SW480 (cell line): ENCODE results near the gene UXT.
A peak's percentile ranks its signal among the peaks of the same experiment; 100 is the strongest.

Source experiments
- DNase-seq: peaks from one replicate; pipeline ENCODE4 v3.0.0-alpha.2; 2016; ENCODE audit warnings: low spot score

UXT gene

DNA sequence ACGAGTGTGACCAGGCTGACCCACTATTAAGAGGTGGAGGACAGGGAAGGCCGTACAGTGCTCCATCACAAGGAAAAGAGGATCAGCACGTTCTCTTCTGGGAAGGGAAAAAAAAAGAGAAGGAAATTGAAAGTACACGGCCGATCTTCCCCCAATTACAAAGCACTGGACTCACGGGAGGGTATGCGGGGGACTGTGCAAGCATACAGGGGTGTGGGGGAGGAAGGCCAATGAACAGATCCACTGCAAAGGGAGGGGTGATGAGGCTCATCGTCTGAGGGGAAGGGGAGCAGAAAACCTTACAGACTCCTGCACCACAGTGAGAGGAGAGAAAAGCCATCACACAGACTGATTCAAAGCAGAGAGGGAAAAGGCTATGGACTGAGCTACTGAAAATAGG lies 9.7 kb downstream of the UXT start:
- DNase-seq, result no peak

DNA sequence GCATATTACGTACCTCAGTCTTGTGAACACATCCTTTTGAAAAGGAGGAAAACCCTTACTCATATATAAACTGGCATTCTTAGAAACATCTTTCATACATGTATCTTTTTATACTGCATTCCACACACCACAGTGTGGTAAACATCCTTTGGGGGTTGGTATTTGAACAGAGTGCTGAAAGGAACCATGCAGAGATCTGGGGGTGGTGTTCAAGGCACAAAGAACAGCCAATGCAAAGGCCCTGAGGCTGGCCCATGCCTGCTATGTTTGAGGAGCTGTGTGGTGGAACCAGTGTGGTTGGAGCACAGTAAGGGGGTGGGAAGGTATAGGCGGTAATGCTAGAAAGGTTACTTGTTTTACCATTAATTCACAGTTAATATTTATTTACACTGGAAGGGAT lies 10.6 kb downstream of the UXT start:
- DNase-seq, result no peak

DNA sequence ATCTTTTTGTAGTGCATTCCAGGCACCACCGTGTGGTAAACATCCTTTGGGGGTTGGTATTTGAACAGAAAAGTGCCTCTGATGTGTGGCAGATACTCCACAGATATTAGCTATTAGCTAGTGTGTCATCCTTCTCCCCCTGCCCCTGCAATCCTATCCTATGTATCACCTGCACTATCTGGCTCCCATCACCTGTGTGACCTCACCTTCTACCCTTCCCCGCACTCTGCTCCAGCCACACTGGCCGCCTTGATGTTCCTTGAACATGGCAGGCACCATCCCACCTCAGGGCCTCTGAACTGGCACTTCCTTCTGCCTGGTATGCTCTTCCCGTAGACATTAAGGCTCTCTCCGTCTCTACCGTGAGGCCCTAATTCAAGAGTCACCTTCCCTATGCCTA lies 12.3 kb downstream of the UXT start:
- no peak for DNase-seq

DNA sequence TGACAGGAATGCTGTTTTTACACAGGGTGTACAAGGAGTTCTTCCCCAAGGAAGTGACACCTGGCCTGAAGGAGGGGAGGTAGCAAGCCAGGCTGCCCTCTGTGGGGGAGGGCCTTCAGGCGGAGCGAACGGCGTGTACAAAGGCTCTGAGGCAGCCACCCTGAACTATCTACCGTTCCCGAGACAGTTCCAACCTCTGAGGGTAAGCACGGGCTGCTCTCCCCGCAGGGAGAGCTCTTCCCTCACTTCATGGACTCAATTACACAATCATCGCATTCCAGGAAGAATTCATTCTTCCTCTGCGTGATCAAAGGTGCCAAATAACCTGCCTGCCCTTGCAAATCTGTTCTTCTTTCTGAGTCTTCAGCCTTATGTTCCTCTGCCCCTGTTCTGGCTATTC lies 13.4 kb downstream of the UXT start:
- DNase-seq, result no peak

DNA sequence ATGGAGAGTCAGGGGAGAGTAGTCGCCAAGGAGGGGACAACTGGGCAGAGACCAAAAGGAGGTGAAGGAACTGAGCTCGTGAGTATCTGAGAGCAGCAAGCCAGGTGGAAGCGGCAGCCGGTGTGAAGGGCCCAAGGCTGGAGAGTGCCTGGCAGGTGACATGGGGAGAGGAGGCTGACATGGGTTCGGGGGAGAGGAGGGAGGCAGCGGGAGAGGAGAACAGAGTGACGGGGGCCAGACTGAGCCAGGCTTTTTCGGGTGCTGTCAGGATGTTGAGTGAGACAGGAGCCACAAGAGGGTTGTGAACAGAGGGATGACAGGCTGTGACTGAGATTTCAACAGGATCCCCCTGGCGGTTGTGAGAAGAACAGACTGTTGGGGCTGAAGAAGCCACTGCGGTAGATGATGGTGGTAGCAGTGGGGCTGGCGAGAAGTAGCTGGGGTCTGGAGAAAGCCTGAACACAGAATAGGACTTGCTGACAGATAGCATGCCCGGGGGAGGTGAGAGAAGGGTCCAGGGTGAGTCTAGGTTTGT lies 14.4 kb downstream of the UXT start:
- no peak for DNase-seq

DNA sequence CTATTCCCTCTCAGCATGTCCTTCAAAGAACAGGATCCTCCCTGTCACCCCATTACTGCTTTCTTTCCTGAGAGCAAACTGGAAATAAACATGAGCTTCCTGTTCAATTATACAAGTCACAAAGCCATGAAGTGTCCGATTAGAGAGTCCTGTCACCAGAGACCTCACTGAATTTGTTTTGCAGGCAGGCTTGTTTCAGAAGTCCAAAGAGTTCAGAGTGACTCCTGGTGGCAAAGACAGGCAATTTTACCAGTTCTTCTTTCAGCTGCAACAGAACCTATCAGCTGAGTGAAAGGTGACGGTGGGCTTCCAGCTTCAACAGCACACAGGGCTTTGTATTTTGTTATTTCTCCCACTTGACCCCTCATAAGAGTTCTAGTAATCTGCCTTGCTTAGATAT lies 15.1 kb downstream of the UXT start:
- DNase-seq, result no peak

DNA sequence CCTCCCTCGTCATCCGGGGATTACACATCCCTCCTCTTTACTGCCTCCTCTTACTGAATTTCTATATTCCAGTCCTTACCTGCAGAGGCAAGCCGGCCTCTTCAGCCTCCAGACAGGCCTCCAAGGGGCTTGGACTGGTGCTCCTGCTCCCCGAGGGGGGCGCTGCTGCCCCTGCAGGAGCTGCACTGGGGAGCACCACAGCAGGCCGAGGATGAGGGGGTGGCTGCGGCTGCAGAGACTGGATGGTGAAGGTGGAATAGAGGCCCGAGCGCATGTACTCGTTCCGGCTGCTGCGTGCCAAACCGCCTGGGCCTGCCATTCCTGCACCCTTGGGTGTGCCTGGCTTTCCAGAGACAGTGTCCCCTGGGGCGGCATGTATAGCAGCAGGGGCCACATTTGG lies 20.2 kb downstream of the UXT start:
- no peak for DNase-seq

DNA sequence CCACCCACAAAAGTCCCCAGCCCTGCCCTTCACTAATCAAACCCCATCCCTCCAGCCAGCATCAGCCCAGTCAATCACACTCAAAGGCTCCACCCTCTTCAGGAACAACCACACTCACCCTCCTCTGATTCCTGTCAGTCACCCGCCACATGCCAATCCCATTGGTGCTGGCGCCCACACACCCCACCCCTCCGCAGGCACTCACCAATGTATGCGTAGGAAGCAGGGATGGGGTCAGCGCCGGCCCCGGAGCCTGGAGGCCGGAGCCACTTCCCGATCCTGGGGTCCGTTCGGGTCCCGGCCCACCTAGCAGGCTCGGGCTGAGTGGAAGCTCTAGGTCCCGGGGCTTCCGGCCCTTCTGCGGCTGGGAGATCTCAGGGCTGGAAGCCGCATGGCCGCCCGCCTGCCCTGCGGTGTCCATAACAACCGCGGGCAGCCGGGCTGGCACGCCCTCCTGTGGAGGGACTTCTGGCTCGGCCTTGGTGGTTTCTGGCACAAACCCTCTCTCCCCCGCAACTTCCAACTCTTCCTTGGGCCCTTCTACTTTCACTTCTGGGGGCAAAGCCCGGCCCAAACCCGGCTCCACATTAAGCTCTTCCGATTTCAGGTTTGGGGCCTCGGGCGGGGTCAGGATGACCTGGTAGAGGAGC lies 21.3 kb downstream of the UXT start:
- DNase-seq, result no peak

DNA sequence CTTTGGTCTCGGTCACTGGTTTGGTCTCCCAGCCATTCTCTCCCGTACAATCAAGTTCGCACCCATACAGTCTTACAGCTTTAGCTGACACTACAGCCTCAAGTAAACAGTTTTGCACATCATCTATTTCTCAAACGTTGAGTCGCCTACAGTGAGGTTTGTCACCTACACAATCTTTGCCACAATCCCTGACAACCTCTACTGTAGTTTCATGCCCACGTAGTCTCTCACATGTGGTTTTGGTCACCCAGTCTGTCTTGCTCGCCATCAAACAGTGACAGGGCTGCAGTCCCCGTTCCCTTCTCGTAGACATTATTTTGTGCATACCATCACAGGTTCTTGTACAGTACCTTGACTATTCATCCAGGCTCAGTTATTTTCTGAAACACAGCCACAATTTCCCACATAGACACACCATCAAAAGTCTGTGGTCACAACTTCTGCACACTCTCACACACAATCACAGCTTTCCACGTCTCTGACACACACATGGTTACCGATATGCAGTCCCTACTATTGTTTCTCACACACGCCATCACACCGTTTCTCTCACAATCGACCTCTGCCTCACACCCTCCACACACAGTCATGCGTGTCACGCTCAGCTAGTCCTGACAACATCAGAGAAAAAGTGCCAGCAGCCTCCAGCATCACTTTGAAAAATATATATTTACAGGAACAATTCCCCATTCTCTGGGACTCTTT lies 24.0 kb downstream of the UXT start:
- no peak for DNase-seq

DNA sequence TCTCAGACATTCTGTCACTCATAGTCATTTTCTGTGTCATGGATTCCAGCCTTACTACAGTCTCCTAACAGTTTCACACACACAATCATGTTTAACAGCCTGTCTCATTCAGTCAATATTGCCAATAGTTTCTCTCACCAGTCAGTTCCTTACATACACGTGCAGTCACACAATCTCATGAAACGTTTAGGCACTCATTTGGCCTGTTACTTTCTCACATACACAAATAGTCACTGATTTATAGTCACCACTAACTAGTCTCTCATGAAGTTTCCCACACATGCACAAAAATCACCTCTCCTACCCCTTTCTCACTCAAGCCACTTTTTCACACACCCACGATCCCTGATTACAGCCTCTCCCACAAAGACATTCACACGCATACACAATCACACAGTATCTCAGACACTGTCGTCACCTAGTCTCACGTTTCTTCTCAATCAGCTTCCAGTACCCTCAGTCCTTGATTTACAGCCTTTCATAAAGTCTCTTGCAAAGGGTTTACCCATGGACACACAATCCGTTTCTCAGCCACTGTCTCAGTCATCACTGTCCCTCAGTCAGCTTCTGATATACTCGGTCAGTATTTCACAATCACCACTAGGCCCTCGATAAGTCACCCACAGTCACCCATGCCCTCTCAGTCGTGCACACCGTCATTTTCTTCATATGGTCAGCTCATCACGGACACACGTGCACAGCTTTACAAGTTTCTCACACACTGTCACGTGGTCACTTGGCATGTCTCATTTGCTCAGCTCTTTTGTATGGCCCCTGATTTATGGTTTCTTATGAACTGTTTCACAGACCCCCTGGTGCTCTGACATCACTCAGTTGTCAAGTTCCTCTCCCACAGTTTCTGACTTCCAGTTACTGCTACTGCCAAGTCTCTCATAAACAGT lies 25.0 kb downstream of the UXT start:
- DNase-seq, result no peak

DNA sequence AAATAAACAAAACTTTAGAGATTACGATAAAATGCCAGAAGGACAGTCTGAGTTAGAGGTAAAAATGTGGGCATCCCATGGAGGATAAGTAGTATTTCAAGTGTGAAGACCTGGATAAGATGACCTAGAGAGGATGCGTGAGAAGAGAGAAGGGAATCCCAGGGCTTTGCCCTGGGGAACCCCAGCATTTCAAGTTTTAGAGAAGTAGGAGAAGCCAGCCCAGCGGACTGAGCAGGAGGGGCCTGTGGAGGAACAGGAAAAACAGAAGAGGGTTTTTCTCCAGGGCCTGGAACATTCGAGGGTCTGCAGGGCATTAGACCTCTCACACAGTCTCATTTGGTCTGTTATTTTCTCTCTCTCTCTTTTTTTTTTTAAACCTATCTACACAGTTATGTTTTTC lies 26.3 kb downstream of the UXT start:
- DNase-seq, result no peak

DNA sequence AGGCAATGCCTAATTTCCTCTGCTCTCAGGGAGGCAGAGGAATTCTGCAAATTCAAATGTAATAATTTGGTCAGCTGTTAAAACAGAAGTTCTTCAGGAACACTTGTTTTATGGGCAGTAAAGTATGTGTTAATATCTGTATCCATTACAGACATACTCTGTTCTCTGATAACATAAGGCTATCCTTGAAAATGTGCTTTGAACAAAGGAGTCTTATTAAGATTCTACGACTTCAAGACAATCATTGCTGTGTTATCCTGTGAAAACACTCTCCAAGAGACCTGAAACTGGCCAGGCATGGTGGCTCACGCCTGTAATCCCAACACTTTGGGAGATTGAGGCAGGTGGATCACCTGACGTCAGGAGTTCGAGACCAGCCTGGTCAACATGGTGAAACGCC lies 27.3 kb downstream of the UXT start:
- DNase-seq, result no peak

DNA sequence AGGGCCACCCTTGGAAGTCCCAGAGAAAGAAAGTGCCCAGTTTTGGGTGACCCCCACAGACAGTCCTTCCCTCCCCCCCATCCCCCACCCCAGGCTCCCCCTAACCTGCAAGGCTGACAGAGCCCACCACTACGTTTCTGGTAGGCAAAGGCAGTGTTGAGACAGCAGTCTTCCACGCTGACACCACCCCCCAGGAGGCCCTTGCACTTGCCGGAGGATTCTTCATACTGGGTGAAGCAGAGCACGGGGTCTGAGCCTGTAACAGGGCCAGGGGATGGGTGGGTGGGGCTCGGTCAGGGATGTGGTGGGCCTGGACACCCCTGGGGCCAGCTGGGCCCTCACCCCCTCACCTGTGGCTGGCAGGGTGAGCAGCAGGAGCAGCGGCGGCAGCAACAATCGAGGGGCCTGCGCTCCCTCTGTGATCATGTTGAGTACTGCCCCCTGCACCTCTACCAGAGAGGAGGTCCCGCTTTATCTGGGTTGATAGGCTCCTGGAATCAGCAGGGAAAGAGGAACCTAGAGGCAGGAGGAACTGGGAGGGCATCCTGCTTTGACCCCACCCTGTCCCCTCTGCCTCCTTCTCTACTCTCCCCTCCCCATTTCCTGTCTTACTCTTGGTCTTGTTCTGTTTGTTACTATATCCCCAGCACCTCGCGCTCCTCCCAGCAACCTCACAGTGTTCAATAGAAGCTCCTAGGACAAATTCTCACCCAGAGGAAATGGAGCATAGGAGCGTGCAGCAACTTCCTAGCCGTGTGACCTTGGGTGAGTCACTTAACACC lies 29.4 kb downstream of the UXT start, which contains the start of gene CFP:
CFP (minus strand) TSS at position 512 of the 782 bp plus-strand sequence; CDS start at position 426, 86 bp downstream.
- no peak for DNase-seq

DNA sequence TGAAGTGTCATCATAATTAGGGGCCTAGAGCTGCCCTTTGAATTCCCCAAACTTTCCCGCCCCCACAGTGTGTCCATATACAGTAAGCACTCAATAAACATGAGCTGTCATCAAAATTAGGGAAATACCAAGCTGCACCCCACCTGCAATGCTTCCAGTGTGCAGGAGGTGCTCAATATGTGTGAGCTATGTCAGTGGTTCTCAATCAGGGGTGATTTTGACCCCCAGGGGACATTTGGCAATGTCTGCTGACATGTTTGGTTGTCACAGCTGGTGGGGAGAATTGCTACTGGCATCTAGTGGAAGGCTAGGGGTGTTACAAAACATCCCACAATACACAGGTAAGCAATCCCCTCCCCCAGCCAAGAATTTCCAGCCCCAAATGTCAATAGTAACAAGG lies 30.0 kb downstream of the UXT start:
- peak; percentile 31 for DNase-seq

DNA sequence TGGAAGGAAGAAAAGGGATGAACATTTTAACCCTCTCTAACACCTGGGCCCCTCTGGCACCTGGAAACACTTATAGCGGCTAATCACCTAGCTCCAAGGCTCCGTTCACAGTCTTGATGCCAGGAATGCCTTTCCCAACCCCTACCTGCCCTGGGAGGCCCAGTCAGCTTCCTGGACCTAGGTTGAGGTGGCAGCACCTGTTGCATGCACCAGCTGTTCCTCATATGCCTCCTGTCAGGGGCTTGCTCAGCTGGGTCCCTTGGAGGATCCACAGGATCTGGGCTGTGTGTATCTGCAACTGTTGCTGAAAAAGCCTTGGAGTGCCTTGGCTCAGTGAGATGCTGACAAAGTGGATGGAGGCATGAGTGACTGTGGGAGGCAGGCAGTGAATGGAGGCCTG lies 33.6 kb downstream of the UXT start:
- no peak for DNase-seq

DNA sequence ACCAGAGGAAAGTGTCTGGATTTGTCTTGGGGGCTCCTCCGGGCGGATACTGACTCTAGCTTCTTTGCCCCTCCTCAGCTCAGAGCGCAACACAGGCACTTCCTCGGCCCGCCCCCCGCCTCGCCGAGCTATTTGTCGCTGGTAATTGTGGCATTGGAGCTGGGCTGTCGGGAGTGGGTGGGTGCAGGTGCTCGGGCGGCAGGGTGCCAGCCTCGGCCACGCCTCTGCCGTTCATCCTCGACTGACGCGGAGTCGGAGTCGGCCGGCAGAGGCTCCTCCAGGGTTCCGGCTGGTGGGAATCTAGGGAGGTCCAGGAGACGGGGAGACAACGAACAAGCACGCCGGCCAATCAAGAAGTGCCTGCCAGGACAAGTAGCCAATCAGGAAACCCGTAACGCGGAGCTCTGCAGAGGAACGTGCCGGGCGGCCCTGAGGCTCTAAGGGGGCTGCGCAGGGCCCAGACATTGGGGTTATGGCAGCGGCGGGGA lies 35.4 kb downstream of the UXT start:
- DNase-seq, result peak; percentile 80

DNA sequence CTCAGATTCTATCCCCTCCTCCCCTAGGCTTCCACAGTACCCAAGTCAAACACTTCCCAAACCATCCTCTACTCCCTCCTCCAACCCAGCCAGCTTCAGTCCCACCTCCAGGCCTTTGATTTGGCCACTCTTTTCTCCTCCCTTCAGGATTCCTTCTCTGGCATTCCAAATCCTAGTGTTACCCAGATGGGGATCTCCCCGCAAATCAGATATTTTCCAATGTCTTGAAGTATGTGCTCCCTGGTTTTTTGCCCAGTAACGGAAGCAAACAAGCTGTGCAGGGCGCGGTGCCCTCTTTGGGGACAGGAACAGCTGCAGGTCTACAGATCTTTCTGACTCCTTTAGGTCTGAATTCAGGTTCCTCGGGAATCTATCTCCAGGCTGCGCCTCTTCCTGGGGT lies 37.1 kb downstream of the UXT start:
- DNase-seq, result no peak

DNA sequence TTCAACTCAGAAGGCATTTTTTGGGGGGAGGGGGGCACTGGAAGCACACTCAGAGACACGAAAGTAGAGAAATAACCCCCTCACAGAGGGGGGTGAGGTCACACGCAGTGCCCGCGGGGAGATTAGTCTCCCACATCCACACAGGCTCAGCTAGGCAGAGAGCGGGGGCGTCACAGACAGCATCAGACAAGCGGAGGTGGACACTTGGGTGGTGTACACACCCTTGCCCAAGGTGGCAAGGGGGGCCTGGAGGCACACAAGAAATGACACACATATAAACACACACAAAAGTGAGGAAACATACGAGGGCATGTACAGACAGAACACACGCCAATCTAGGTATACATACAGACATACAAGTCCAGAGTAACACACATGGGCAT lies 38.7 kb downstream of the UXT start:
- no peak for DNase-seq

DNA sequence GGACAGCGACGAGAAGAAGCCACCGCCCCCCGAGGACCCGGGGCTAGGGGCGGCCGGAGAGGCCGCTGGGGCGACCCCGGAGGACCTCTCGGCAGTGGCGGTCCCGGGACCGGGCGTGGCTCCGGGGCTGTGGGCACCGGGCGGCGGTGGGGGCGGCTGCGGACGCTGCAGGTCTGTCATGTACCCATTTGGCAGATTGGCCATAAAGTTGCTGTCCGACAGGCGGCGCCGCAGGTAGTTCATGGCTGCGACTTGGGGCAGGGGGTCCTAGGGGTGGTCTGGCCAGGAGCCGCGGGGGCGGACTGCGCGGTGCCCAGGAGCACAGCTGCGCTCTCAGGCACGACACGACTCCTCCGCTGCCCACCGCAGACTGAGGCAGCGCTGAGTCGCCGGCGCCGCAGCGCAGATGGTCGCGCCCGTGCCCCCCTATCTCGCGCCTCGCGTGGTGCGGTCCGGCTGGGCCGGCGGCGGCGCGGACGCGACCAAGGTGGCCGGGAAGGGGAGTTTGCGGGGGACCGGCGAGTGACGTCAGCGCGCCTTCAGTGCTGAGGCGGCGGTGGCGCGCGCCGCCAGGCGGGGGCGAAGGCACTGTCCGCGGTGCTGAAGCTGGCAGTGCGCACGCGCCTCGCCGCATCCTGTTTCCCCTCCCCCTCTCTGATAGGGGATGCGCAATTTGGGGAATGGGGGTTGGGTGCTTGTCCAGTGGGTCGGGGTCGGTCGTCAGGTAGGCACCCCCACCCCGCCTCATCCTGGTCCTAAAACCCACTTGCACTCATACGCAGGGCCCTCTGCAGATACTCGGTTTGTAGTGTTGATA lies 39.3 kb downstream of the UXT start, which contains the start of gene SYN1:
SYN1 (minus strand) TSS at position 372 of the 817 bp plus-strand sequence; CDS start at position 243, 129 bp downstream.
- peak; percentile 79 for DNase-seq

DNA sequence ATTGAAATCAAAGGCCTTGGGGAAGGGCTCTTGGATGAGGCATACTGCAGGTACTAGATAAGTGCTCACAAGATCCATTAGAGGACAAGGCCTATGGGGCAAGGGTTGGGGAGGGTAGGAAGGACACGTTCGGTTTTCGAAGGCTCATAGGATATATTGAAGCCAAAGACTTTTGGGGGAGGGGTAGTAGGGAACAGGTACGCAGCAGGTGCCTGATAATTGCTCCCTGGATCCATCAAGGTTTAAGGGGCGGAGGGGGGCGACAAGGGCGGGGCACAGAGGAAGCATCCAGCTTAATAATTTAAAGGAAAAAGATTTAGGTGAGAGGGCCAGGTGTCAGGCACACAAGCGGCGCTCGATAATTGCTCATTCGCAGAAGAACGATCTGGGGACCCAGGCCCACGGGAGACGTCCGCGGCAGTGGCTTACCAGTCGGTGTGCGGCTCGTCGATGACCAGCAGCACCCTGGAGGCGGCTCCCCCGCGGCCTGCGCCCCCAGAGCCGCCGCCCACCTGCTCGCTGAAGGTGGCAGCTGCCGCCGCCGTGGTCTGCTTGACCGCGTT lies 40.0 kb downstream of the UXT start:
- no peak for DNase-seq
